GM19452 (cell line): ENCODE results near the gene NTNG2.

Experiments
- ATAC-seq: cut with Tn5 transposase; IDR thresholded peaks from one replicate; pipeline ENCODE4 v1.9.1; 2021; ENCODE audit not compliant: unreplicated experiment

Gene NTNG2

DNA sequence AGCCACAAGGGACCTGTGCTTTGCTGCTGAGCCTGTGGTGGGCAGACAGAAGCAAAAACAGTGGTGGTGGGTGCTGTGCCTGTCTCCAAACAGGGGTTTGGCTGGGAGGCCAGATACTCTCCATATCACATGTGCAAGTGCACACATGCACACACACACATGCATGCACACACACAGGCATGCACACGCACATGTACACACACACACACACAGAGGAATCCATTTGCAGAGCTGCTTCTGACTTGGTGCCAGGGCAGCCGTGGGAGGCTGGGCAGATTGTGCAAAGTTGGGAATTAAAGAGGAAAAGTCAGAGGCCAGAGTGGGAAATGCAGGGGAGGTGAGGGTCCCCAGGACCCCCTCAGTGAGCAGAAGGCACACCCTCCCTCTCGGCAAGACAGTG is 71.3 kb downstream of the NTNG2 start:
- no peak for ATAC-seq

DNA sequence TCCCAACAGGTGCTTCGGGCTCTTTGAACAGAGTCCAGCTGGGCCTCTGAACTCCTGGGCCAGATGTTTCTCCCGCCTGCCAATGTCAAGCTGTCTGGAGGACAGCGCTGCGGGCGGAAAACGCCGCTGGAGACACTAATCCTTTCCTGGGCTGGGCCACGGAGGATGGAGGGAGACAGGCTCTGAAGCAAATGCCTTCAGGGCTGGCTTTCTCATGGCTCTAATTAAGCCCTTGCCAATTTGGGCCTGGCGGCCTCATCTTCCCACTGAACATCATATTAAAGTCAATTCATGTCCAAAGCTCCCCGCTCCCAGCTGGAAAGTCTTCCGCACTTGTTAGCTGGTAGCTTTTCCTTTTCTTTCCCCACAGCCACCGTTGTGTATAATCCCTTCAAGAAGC is 72.7 kb downstream of the NTNG2 start:
- ATAC-seq = no peak

DNA sequence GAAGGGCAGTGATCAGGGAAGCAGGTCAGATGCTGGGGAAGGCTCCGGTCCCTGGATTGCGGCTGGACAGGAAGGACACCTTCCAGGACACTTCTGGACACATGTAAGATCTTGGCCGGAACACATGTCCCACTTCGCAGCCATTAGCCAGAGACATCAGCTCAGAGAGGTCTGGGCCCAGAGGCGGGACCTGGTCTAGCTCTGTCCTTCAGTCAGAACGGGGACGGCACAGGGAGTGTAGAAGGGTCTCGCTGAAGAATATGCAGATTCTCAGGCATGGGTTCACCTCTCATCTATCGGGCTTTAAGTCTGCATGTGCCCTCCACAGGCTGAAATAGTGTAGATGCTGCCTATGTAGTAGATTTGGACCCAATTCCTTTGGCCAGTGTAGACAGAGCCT is 73.3 kb downstream of the NTNG2 start:
- no peak for ATAC-seq

GRCh38 chr9:132235894-132236661 is 74.2 kb downstream of the NTNG2 start:
- no peak for ATAC-seq

DNA sequence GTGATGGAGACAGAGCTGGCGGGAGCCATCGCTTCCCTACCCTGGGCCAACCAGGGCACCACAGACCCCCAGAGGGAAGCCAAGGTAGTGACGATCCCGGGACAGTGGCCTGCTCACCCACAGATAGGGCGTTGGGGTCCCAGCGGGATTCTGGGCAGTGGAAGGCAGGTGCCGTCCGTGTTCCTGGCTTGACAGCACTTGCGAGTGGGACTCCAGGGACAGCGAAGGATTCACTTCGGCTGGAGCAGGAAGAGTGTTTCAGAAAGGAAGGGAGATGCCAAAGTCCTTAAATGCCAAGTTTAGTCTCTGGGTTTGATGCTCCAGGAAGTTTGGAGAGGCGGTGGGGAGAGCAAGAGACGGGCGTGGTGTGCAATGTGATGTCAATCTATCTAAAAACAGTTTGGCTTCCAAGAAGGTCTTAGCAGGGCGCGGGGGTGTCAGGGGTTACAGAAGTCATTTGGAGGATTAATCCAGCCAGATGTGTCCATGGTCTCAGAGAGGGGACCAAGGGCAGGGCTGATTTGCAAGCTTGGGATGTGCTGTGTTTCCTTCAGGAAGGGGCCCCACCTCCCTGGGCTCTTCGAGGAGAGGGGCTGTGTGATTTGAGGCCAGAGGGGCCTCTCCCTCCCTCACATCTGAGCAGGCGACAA is 74.9 kb downstream of the NTNG2 start:
- ATAC-seq = no peak

DNA sequence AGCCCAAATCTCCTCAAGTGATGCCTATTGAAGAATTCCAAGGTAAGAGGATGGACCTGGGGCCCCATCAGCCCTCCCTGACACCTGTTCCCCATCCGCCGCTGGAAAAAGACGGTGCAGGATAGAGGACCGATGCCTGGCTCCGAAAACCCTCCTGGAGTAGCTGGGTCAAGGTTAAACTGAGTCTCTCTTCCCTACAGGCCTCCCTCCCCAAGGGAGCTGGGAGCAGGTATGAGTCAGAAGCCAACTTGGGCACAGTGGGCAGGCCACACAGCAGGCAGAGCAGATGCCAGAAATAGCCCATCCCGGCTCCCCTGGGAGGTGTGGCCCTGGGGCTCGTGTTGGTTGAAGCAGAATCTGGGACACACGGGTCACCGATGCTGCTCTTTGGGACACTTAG is 75.6 kb downstream of the NTNG2 start:
- no peak for ATAC-seq

DNA sequence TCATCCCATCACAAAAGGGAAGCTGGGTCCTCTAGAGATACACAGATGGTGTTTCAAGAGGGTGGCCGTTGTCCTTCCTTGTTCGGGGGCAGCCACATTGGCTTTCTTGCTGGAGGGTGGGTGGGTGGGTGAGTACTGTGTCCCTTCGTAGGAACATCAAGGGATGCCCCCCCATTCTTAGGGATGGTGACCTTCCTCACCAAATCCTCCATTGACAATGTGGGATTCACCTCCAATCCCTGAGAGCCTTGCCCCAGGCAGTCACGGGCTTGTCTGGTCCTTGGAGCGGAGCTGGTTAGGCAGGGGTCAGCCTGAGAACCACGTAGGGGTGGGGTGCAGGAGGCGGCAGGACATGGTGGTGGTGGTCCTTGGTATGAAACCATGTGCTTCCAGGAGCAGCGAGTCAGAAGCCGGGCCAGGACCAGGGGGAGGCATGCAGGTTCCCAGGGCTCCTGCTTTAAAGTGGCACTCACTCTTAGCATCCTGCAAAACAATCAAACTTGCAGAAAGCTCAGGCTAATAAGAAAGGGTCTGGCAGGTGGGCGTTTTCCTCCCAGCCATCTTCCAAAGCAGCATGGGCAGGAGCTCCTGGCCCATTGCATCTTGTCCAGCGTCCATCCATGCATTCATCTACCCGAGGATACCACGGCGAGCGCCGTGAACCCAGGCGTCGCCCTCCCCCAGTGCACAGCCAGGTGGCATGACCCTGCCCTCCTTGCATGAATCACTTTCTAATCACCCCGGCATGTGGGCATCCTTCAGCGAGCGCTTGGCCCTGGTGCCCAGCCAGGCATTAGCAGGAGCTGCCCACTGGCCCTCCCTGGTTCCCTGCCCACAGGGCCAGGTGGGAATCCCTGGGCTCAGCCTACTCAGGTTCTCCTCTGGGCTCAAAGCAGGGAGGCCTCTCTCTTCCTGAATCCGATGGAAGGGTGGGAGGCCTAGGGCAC is 76.4 kb downstream of the NTNG2 start:
- ATAC-seq = no peak

GRCh38 chr9:132238992-132239391 is 77.1 kb downstream of the NTNG2 start:
- no peak for ATAC-seq

- ATAC-seq = no peak
Observed at GRCh38 chr9:132239518-132239917, 77.7 kb downstream of the NTNG2 start.

DNA sequence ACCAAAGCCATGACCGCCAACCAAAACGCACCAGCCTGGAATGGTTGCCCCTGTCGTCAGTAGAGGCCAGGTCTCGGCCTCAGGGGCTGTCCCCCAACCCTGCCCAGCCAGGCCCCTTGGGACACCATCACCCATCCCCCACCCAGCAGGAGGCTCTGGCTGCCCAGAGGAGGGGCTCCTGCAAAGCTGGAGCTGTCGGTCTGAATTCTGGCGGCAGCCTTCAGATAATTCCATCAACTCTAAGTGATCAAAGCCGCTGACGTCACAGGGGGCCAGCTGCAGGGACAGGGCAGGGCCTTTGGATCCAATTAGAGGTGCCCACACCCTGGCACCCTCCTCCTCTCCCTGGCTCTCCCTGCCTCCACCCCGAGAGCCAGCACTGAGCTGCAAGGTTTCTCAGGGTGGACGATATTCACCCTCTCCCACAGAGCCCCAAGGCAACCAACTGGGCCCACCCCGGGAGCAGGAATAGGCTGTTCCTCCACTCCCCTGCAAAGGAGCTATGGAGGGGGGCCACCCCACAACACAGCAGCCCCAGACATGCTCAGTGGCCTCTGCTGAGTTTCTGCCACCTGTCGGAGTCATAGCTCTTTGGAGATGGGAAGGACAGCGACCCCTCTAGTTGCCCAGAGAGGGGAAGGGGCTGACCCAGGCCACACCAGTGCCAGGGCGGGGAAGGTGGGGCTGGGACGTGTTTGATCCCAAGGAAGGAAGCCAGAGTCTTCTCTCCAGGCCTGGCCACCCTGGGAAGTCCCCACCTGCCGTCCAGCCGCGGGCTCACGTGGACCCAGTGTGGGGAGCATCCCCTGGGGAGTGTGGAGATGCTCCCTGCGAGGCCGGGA is 78.4 kb downstream of the NTNG2 start:
- ATAC-seq = no peak

- ATAC-seq = peak; percentile 64
Observed at GRCh38 chr9:132240841-132241482, 79.1 kb downstream of the NTNG2 start.

GRCh38 chr9:132241483-132241839 is 79.6 kb downstream of the NTNG2 start:
- ATAC-seq = no peak

DNA sequence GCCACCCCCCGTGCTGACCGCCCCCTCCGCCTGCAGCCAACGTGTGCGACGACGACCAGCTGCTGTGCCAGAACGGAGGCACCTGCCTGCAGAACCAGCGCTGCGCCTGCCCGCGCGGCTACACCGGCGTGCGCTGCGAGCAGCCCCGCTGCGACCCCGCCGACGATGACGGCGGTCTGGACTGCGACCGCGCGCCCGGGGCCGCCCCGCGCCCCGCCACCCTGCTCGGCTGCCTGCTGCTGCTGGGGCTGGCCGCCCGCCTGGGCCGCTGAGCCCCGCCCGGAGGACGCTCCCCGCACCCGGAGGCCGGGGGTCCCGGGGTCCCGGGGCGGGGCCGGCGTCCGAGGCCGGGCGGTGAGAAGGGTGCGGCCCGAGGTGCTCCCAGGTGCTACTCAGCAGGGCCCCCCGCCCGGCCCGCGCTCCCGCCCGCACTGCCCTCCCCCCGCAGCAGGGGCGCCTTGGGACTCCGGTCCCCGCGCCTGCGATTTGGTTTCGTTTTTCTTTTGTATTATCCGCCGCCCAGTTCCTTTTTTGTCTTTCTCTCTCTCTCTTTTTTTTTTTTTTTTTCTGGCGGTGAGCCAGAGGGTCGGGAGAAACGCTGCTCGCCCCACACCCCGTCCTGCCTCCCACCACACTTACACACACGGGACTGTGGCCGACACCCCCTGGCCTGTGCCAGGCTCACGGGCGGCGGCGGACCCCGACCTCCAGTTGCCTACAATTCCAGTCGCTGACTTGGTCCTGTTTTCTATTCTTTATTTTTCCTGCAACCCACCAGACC is 80.2 kb downstream of the NTNG2 start:
- no peak for ATAC-seq

DNA sequence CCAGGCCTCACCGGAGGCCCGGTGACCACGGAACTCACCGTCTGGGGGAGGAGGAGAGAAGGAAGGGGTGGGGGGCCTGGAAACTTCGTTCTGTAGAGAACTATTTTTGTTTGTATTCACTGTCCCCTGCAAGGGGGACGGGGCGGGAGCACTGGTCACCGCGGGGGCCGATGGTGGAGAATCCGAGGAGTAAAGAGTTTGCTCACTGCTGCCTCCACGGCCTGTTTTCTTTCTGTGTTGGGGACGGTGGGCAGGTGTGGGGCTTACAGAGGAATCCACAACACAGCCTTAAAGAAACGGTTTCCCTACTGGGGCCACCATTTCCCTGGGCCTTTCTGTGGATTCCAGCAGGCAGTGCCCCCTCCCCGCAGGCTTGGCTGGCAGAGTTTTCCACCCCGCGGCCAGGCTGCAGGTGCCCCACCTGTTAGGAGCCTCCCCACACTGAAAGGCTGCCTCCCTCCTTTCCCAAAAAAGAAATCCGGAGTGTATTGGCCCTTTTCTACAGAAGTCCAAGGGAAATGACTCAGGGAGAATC is 80.8 kb downstream of the NTNG2 start:
- ATAC-seq = no peak

DNA sequence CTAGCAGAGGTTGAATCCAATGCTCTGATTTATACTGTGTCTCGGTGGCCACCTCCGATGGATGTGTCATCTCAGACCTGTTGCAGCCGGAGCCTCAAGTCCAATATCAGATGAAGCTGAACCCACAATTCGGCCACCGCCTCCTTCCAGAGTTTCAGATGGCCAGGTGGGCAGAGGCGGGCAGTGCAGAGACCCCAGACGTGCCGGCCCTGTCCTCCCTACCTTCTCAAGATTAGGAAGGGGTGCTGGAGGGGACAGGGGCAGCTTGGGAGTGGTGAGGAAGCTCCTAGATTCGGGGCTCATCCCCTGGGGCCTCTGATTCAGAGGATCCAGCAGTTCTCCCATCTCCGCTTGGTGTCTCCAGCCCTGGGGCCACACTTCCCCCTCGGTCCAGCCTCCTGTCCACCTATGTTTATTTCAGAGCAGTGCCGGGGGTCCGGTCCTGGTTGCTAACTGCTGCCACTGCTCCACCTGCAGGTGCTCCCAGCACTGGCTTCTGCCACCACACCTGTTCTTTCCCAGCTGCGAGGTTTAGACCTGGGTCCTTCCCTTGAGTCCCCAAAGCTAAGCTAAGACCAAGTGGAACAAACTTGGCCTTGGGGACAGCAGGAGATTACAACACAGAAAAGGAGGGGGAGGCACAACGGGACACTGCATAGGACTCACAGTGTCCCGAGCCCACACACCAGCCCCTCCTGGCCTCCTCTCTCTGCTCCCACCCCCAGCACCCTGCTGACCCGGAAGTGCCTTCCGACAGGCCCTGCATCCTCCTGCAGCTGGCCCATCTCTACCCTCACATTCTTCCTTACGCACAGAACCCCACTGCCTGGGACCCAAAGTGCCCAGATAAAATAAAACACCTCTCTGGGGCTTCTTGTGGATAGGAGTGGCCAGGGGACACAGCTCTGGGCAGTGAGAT is 81.6 kb downstream of the NTNG2 start:
- ATAC-seq = no peak

DNA sequence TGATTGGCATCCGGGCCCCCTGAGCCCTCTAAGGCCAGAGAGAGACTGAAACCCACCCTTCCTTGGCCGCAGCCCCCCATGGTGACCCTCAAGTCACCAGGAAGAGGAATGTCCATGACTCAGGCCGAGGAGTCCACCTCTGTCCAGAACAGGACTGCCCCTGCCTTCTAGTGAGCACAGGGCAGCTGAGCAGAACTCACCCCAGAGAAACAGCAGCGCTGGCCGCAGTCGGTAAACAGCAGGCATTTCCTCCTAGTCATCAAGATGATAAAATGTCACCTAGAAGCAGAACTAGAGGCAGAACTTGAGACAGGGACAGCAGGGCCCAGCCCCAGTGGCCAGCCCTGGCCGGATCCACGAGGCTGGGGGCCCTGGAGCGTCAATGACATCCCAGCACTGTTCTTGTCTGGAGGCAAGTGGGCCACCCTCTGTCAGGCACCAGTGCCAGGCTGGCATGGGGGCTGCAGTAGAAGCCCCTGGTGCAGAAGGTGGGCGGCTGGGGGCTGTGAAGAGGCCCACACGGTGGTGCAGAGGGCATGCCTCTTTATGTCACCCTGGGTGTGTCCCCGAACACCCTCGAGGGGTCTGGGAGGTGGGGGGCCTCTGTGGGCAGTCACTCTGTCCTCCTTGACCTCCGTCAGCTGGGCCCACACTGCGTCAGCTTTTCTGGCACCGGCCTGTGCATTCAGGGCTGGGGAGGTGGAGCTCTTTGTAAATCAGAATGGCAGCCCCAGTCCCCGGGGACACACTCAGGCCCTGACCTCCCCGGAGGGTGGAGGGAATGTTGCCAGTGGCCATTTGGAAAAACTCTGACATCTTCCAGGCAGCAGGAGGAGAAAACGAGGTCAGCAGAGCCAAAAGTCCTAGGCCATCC is 83.0 kb downstream of the NTNG2 start:
- no peak for ATAC-seq

- ATAC-seq = no peak
Observed at GRCh38 chr9:132245465-132245864, 83.6 kb downstream of the NTNG2 start.
